Stomach smooth muscle (tissue), 2 donors: ENCODE data around the gene HMHB1.

ENCODE experiments used
- H3K27ac ChIP-seq: one replicate; pipeline ENCODE4 v1.7.0; 2013; ENCODE audit warnings: mild to moderate bottlenecking, low read length, inconsistent platforms
- H3K27me3 ChIP-seq, 2 donors: one replicate each; pipeline ENCODE4 v1.7.0; 2013; ENCODE audit warnings: low read length in 2 of 2; ENCODE audit not compliant: insufficient read depth in 2 of 2, control insufficient read depth in 1 of 2
- H3K36me3 ChIP-seq, 2 donors: one replicate each; pipeline ENCODE4 v1.7.0; 2013; ENCODE audit warnings: low read length in 2 of 2; ENCODE audit not compliant: control insufficient read depth in 2 of 2, insufficient read depth in 2 of 2
- H3K4me1 ChIP-seq: one replicate; pipeline ENCODE4 v1.7.0; 2013; ENCODE audit warnings: low read length; ENCODE audit not compliant: control insufficient read depth, insufficient read depth
- H3K4me3 ChIP-seq, 2 donors: one replicate each; pipeline ENCODE4 v1.7.0; 2013; ENCODE audit warnings: low read length in 2 of 2
- H3K9ac ChIP-seq, 2 donors: one replicate each; pipeline ENCODE4 v1.7.0; 2013; ENCODE audit warnings: low read length in 2 of 2, mild to moderate bottlenecking in 1 of 2
- H3K9me3 ChIP-seq, 2 donors: one replicate each; pipeline ENCODE4 v1.7.0; 2013; ENCODE audit warnings: low read length in 2 of 2; ENCODE audit not compliant: control insufficient read depth in 2 of 2
- donor health status: healthy.
- donor health status: Pancreatic carcinoma.

The HMHB1 gene

GRCh38 chr5:143781993-143782520, 29.9 kb upstream of the HMHB1 start:
- Histone ChIP-seq H3K4me1 (no peaks in the 10 kb centered on the region), H3K9ac (no peak overlapping the region), H3K4me3 (no peak overlapping the region)

GRCh38 chr5:143782588-143783386, 29.2 kb upstream of the HMHB1 start:
- Histone ChIP-seq H3K9me3 (no peaks in the 10 kb centered on the region), H3K9ac (no peak overlapping the region), H3K36me3 (no peaks in the 10 kb centered on the region), H3K27ac (no peak overlapping the region), H3K27me3 (no peaks in the 10 kb centered on the region), H3K4me1 (no peaks in the 10 kb centered on the region), H3K4me3 (no peak overlapping the region)

More at GRCh38 chr5:143781993-143782520, 29.9 kb upstream of the HMHB1 start:
- Histone ChIP-seq H3K27me3 (no peaks in the 10 kb centered on the region), H3K9me3 (no peaks in the 10 kb centered on the region), H3K27ac (no peak overlapping the region), H3K36me3 (no peaks in the 10 kb centered on the region)

- Histone ChIP-seq H3K9ac (no peak overlapping the region), H3K36me3 (no peaks in the 10 kb centered on the region), H3K4me3 (no peak overlapping the region), H3K27ac (no peak overlapping the region), H3K9me3 (no peaks in the 10 kb centered on the region), H3K27me3 (no peaks in the 10 kb centered on the region), H3K4me1 (peaks cover 2% of the 10 kb centered on the region)
Observed at GRCh38 chr5:143788401-143788800, 23.6 kb upstream of the HMHB1 start.

GRCh38 chr5:143790457-143791112, 21.4 kb upstream of the HMHB1 start:
- H3K9ac ChIP-seq = no peak overlapping the region
- no peaks in the 10 kb centered on the region for H3K9me3 ChIP-seq
- no peak overlapping the region for H3K27ac ChIP-seq
- no peaks in the 10 kb centered on the region for H3K27me3 ChIP-seq
- H3K36me3 ChIP-seq = no peaks in the 10 kb centered on the region
- no peak overlapping the region for H3K4me3 ChIP-seq
- peaks cover 2% of the 10 kb centered on the region for H3K4me1 ChIP-seq

GRCh38 chr5:143791848-143792731, 19.9 kb upstream of the HMHB1 start:
- Histone ChIP-seq H3K27ac (no peak overlapping the region), H3K36me3 (no peaks in the 10 kb centered on the region), H3K4me1 (peaks cover 2% of the 10 kb centered on the region), H3K27me3 (no peaks in the 10 kb centered on the region), H3K9me3 (no peaks in the 10 kb centered on the region), H3K9ac (no peak overlapping the region), H3K4me3 (peak overlapping the region in 1 of 2 donors; percentile 23)

- Histone ChIP-seq H3K9me3 (no peaks in the 10 kb centered on the region), H3K9ac (no peak overlapping the region), H3K27me3 (no peaks in the 10 kb centered on the region), H3K27ac (no peak overlapping the region), H3K4me3 (no peak overlapping the region), H3K4me1 (peaks cover 2% of the 10 kb centered on the region), H3K36me3 (no peaks in the 10 kb centered on the region)
Observed at GRCh38 chr5:143793249-143793648, 18.7 kb upstream of the HMHB1 start.

GRCh38 chr5:143796125-143796524, 15.8 kb upstream of the HMHB1 start:
- Histone ChIP-seq H3K27me3 (no peaks in the 10 kb centered on the region), H3K4me3 (no peak overlapping the region), H3K27ac (no peak overlapping the region), H3K4me1 (peaks cover 2% of the 10 kb centered on the region), H3K9ac (no peak overlapping the region), H3K9me3 (no peaks in the 10 kb centered on the region), H3K36me3 (no peaks in the 10 kb centered on the region)

- H3K4me1 ChIP-seq = peaks cover 2% of the 10 kb centered on the region
- H3K9me3 ChIP-seq = no peaks in the 10 kb centered on the region
- H3K27me3 ChIP-seq = no peaks in the 10 kb centered on the region
- no peak overlapping the region for H3K9ac ChIP-seq
- no peaks in the 10 kb centered on the region for H3K36me3 ChIP-seq
- no peak overlapping the region for H3K27ac ChIP-seq
- H3K4me3 ChIP-seq = no peak overlapping the region
Observed at GRCh38 chr5:143796753-143797152, 15.2 kb upstream of the HMHB1 start.

- no peaks in the 10 kb centered on the region for H3K4me1 ChIP-seq
- no peaks in the 10 kb centered on the region for H3K27me3 ChIP-seq
- H3K9me3 ChIP-seq = no peaks in the 10 kb centered on the region
- no peak overlapping the region for H3K27ac ChIP-seq
- no peak overlapping the region for H3K4me3 ChIP-seq
- no peak overlapping the region for H3K9ac ChIP-seq
- no peaks in the 10 kb centered on the region for H3K36me3 ChIP-seq
Observed at GRCh38 chr5:143800715-143801114, 11.2 kb upstream of the HMHB1 start.

GRCh38 chr5:143801252-143801939, 10.6 kb upstream of the HMHB1 start:
- Histone ChIP-seq H3K27me3 (no peaks in the 10 kb centered on the region), H3K9me3 (no peaks in the 10 kb centered on the region), H3K4me1 (no peaks in the 10 kb centered on the region), H3K27ac (no peak overlapping the region), H3K4me3 (no peak overlapping the region), H3K9ac (no peak overlapping the region), H3K36me3 (no peaks in the 10 kb centered on the region)
